H1 (cell line): ENCODE data around the gene PCDHGA1. TPM values are rescaled to one million over a fixed set of nuclear protein-coding genes. Genes with fewer than 3 reads are reported as not detected.

ENCODE experiments used
- CTCF ChIA-PET: fragments of 300-600 bp; sonication (Branson Sonifier 250); formaldehyde crosslinking; loops from one replicate; lab custom pipeline; 2021; ENCODE audit not compliant: partially characterized antibody; lab: Charles Lee
- POLR2A ChIA-PET: fragments of 300-600 bp; sonication (Branson Sonifier 250); formaldehyde crosslinking; loops from one replicate; lab custom pipeline; 2021; ENCODE audit warnings: inconsistent platforms; ENCODE audit not compliant: partially characterized antibody; lab: Charles Lee
- DNase-seq, 2 experiments: peaks; one replicate each; pipeline versions ENCODE4 v3.0.0 to v3.0.0-alpha.2; 2010 to 2022; ENCODE audit warnings: low spot score in 2 of 2, low read depth in 1 of 2, mixed read lengths in 1 of 2
- FAIRE-seq: peaks from 2 replicates; lab custom pipeline; 2011; peaks lifted over from hg19 to GRCh38; lab: Jason Lieb, UNC
- H2AFZ ChIP-seq: 2 replicates; pipeline ENCODE4 v1.8.1; 2012; ENCODE audit warnings: low read length, inconsistent platforms
- H2AK5ac ChIP-seq: 2 replicates; pipeline ENCODE4 v1.6.1; 2013; ENCODE audit warnings: low read depth, low read length
- H2BK120ac ChIP-seq: replicated peaks from 2 replicates; pipeline ENCODE3; 2013; ENCODE audit warnings: low read depth, low read length, inconsistent platforms
- H2BK12ac ChIP-seq: 2 replicates; pipeline ENCODE4 v1.6.1; 2013; ENCODE audit warnings: low read depth, low read length
- H2BK15ac ChIP-seq: 2 replicates; pipeline ENCODE4 v1.6.1; 2013; ENCODE audit warnings: low read length
- H2BK20ac ChIP-seq: 2 replicates; pipeline ENCODE4 v1.6.1; 2013; ENCODE audit warnings: low read length
- H2BK5ac ChIP-seq: 2 replicates; pipeline ENCODE4 v1.6.1; 2013; ENCODE audit warnings: low read depth, low read length
- H3K14ac ChIP-seq: 2 replicates; pipeline ENCODE4 v1.6.1; 2013; ENCODE audit warnings: inconsistent platforms; ENCODE audit not compliant: insufficient read length
- H3K18ac ChIP-seq: 2 replicates; pipeline ENCODE4 v1.6.1; 2013; ENCODE audit warnings: low read length; ENCODE audit errors: extremely low read depth
- H3K23ac ChIP-seq: 2 replicates; pipeline ENCODE4 v1.6.1; 2013; ENCODE audit warnings: inconsistent platforms; ENCODE audit not compliant: insufficient read length
- H3K23me2 ChIP-seq: 2 replicates; pipeline ENCODE4 v1.6.1; 2013; ENCODE audit warnings: low read depth, low read length
- H3K27ac ChIP-seq: 2 replicates; pipeline ENCODE4 v1.6.1; 2011; ENCODE audit warnings: low read depth, low read length, inconsistent platforms
- H3K27me3 ChIP-seq, 4 experiments: replicated peaks in 1 of 4; 1 replicate in 1 of 4; 2 replicates in 3 of 4; pipeline versions ENCODE4 v1.6.1 to v1.8.1; 2011 to 2013; ENCODE audit warnings: low read length in 3 of 4, mild to moderate bottlenecking in 3 of 4, inconsistent platforms in 2 of 4, mixed read lengths in 2 of 4, moderate library complexity in 1 of 4; ENCODE audit not compliant: control insufficient read depth in 3 of 4, insufficient read depth in 3 of 4; ENCODE audit errors: extremely low read depth in 1 of 4
- H3K36me3 ChIP-seq, 4 experiments: 2 replicates each; pipeline versions ENCODE4 v1.6.1 to v1.8.1; 2011 to 2013; ENCODE audit warnings: mild to moderate bottlenecking in 4 of 4, low read length in 3 of 4, moderate library complexity in 2 of 4, control low read depth in 1 of 4, inconsistent platforms in 1 of 4; ENCODE audit not compliant: insufficient read depth in 4 of 4, control insufficient read depth in 2 of 4
- H3K4ac ChIP-seq: replicated peaks from 2 replicates; pipeline ENCODE3; 2013; ENCODE audit warnings: low read length, low read depth, mixed read lengths, inconsistent platforms; ENCODE audit not compliant: insufficient read length
- H3K4me1 ChIP-seq, 4 experiments: replicated peaks in 1 of 4; 1 replicate in 1 of 4; 2 replicates in 3 of 4; pipeline versions ENCODE4 v1.6.1 to v1.8.1; 2011 to 2013; ENCODE audit warnings: low read length in 3 of 4, inconsistent platforms in 2 of 4, mixed read lengths in 1 of 4; ENCODE audit not compliant: insufficient read depth in 4 of 4, control insufficient read depth in 3 of 4
- H3K4me2 ChIP-seq, 2 experiments: 2 replicates each; pipeline versions ENCODE4 v1.6.1 to v1.8.1; 2011 to 2013; ENCODE audit warnings: low read depth in 2 of 2, low read length in 2 of 2, control low read depth in 1 of 2, inconsistent platforms in 1 of 2, mild to moderate bottlenecking in 1 of 2; ENCODE audit not compliant: insufficient read depth in 1 of 2
- H3K4me3 ChIP-seq, 4 experiments: fragments of 200-600, 300-600 bp in 1 of 4; sonication (generic), shearing (Covaris generic), sonication (Bioruptor Twin) in 1 of 4; 2 replicates each; pipeline versions ENCODE4 v1.5.1 to v1.8.1; 2011 to 2016; ENCODE audit warnings: low read length in 4 of 4, low read depth in 3 of 4, control low read depth in 2 of 4, inconsistent platforms in 2 of 4, mild to moderate bottlenecking in 2 of 4, mixed read lengths in 1 of 4, moderate library complexity in 1 of 4; ENCODE audit not compliant: insufficient read depth in 2 of 4; ENCODE audit errors: extremely low read depth in 1 of 4
- H3K56ac ChIP-seq: replicated peaks from 2 replicates; pipeline ENCODE3; 2013; ENCODE audit warnings: low read depth, mild to moderate bottlenecking, mixed read lengths, low read length, inconsistent platforms; ENCODE audit not compliant: insufficient read length
- H3K79me1 ChIP-seq: 2 replicates; pipeline ENCODE4 v1.6.1; 2013; ENCODE audit warnings: low read depth, low read length, control low read depth
- H3K79me2 ChIP-seq, 2 experiments: 2 replicates each; pipeline versions ENCODE4 v1.6.1 to v1.8.1; 2012 to 2013; ENCODE audit warnings: low read length in 2 of 2, mild to moderate bottlenecking in 2 of 2, inconsistent platforms in 1 of 2; ENCODE audit not compliant: insufficient read depth in 2 of 2, control insufficient read depth in 1 of 2
- H3K9ac ChIP-seq, 4 experiments: replicated peaks in 1 of 4; 1 replicate in 1 of 4; 2 replicates in 3 of 4; pipeline versions ENCODE4 v1.6.1 to v1.8.1; 2011 to 2013; ENCODE audit warnings: low read depth in 3 of 4, low read length in 3 of 4, control low read depth in 2 of 4, mild to moderate bottlenecking in 2 of 4, moderate library complexity in 2 of 4, inconsistent platforms in 1 of 4; ENCODE audit errors: extremely low read depth in 1 of 4
- H3K9me3 ChIP-seq, 2 experiments: 2 replicates each; pipeline versions ENCODE4 v1.6.1 to v1.8.1; 2012 to 2013; ENCODE audit warnings: mild to moderate bottlenecking in 2 of 2, moderate library complexity in 2 of 2, control low read depth in 1 of 2, inconsistent platforms in 1 of 2, low read depth in 1 of 2, low read length in 1 of 2, mixed read lengths in 1 of 2; ENCODE audit not compliant: insufficient read depth in 2 of 2
- H4K20me1 ChIP-seq, 2 experiments: replicated peaks in 1 of 2; 2 replicates each; pipeline versions ENCODE3 to v1.8.1; 2011 to 2013; ENCODE audit warnings: inconsistent platforms in 2 of 2, low read length in 2 of 2, mild to moderate bottlenecking in 1 of 2; ENCODE audit not compliant: insufficient read depth in 2 of 2, control insufficient read depth in 1 of 2
- H4K5ac ChIP-seq: 2 replicates; pipeline ENCODE4 v1.6.1; 2013; ENCODE audit warnings: low read length, low read depth, mixed read lengths, inconsistent platforms; ENCODE audit not compliant: insufficient read length
- H4K8ac ChIP-seq: 2 replicates; pipeline ENCODE4 v1.8.0; 2013; ENCODE audit warnings: mild to moderate bottlenecking, moderate library complexity, low read length, inconsistent platforms; ENCODE audit not compliant: insufficient read depth; ENCODE audit errors: extremely low read depth
- H4K91ac ChIP-seq: replicated peaks from 2 replicates; pipeline ENCODE3; 2013; ENCODE audit warnings: low read length, mixed read lengths, inconsistent platforms; ENCODE audit not compliant: insufficient read length
- ASH2L ChIP-seq: fragments of 200-600, 300-600 bp; sonication (generic); IDR thresholded peaks from one replicate; pipeline ENCODE4 v1.7.1; 2017; ENCODE audit warnings: low read length
- BCL11A ChIP-seq, 2 experiments: IDR thresholded peaks; one replicate each; pipeline ENCODE4 v1.6.1; 2011; ENCODE audit warnings: low read depth in 2 of 2, low read length in 2 of 2, mild to moderate bottlenecking in 2 of 2
- BRCA1 ChIP-seq: IDR thresholded peaks from 2 replicates; pipeline ENCODE4 v1.6.1; 2012; ENCODE audit warnings: low read depth, low read length, improper control_type of control experiment
- CBX5 ChIP-seq: fragments of 300-800, 300-1000 bp; sonication (generic); IDR thresholded peaks from 2 replicates; pipeline ENCODE4 v1.7.1; 2016; ENCODE audit warnings: antibody characterized with exemption, low read length, low read depth
- CREB1 ChIP-seq: IDR thresholded peaks from 2 replicates; pipeline ENCODE4 v1.6.1; 2012; ENCODE audit warnings: inconsistent platforms
- POLR2A ChIP-seq, 2 experiments: IDR thresholded peaks; 1 replicate in 1 of 2; 2 replicates in 1 of 2; pipeline ENCODE4 v1.6.1; 2011; ENCODE audit warnings: low read depth in 2 of 2, low read length in 2 of 2, mild to moderate bottlenecking in 2 of 2; ENCODE audit errors: control extremely low read depth in 1 of 2
- SAP30 ChIP-seq: fragments of 300-600 bp; sonication (generic); IDR thresholded peaks from 2 replicates; pipeline ENCODE4 v1.7.1; 2012; ENCODE audit warnings: low read length, moderate library complexity, mild to moderate bottlenecking, inconsistent platforms; ENCODE audit not compliant: insufficient read depth, insufficient replicate concordance
- SP1 ChIP-seq: IDR thresholded peaks from 2 replicates; pipeline ENCODE4 v1.6.1; 2011; ENCODE audit warnings: low read depth, low read length
- SRF ChIP-seq: IDR thresholded peaks from 2 replicates; pipeline ENCODE4 v1.6.1; 2011; ENCODE audit warnings: mild to moderate bottlenecking, low read depth, low read length, moderate library complexity
- TAF7 ChIP-seq: optimal IDR thresholded peaks from 2 replicates; pipeline ENCODE3; 2011; ENCODE audit warnings: low read depth, mild to moderate bottlenecking, inconsistent platforms, low read length, moderate library complexity, borderline replicate concordance
- WGBS, 2 experiments: shearing (Covaris generic) in 1 of 2; methylation state at CpG; one replicate each; pipeline versions ENCODE4 v1.1.6 to v1.1.7; 2013 to 2015; ENCODE audit warnings: low lambda C conversion rate in 2 of 2, mixed read lengths in 2 of 2, inconsistent platforms in 1 of 2, low coverage in 1 of 2, missing lambda C conversion rate in 1 of 2; ENCODE audit not compliant: insufficient replicate concordance in 2 of 2, insufficient coverage in 1 of 2, insufficient read length in 1 of 2; ENCODE audit errors: extremely low coverage in 1 of 2, missing lambda C conversion rate in 1 of 2; 5-methylcytosine and 5-hydroxymethylcytosine counted together
- polyA plus RNA-seq, 7 experiments: library from polyadenylated mRNA; depleted of rRNA in 3 of 7; stranded (reverse) in 5 of 7; unstranded in 2 of 7; fragments of >200 nt in 5 of 7; fragments of 200-250 nt in 2 of 7; gene quantifications; 1 replicate in 5 of 7; 2 replicates in 1 of 7; 4 replicates in 1 of 7; pipeline versions ENCODE4 v1.2.1 to v1.2.3, GENCODE V29; 2011 to 2013; ENCODE audit warnings: missing spikeins in 2 of 7, mixed read lengths in 2 of 7
- total RNA-seq: library from RNA; stranded (reverse); fragmentation: NEBNext Ultra II Directional; extraction: Animal tissue kit (Norgen Biotek cat#: 25700); gene quantifications from 2 replicates; pipeline ENCODE4 v1.2.1, GENCODE V29; 2021

PCDHGA1 gene
- total and polyA plus RNA-seq, 2 of the 8 experiments (the other 6 are each of a cell fraction or from before 2014, with no cell fraction given) = 0.57 to 0.89 TPM

DNA sequence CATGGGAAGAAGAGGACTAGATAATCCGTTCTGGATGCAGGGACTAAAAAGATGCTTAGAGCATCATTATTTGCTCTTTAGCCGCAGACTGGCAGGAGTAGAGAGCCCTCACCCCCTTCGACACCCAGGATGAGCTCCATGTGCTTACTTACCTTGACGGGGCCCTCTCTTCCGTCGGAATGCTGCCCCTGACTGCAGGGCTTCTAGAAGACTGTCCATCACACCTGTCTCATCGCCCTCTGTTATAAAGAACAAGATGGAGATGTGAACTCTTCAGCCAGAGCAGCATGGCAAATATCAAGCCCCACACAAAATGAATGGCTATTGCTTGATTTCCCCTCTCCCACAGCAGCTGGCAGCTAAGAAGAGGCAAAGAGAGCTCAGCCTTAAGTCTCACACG is 193.7 kb downstream of the PCDHGA1 start:
- Histone ChIP-seq H3K27ac (peak overlapping the region; percentile 26), H2AK5ac (peak overlapping the region; percentile 57; the same call in 1 of the 2 replicates), H3K9ac (no peak overlapping the region)
- TF ChIP-seq SP1 (no peak), TAF7 (no peak), SAP30 (no peak), CREB1 (no peak), BCL11A (IDR thresholded peaks at IDR 0.05; ENCODE audit: low read depth in 2 of 2, low read length in 2 of 2) (no peak), BRCA1 (no peak), SRF (no peak), ASH2L (no peak), CBX5 (no peak), POLR2A (IDR thresholded peaks at IDR 0.05; ENCODE audit: control extremely low read depth in 1 of 2, low read depth in 2 of 2, low read length in 2 of 2) (no peak)

More for the DNA sequence above, 193.7 kb downstream of the PCDHGA1 start:
- peaks cover 2 to 15% (median 8%) of the 10 kb centered on the region in 4 experiments; a peak in 6 of 7 replicates for H3K4me1 ChIP-seq
- no peaks in the 10 kb centered on the region for H3K79me1 ChIP-seq
- FAIRE-seq (no peak), DNase-seq (no peak)
- H3K4me3 ChIP-seq = no peak overlapping the region
- H3K18ac ChIP-seq = no peak overlapping the region
- no peak overlapping the region for H2BK20ac ChIP-seq
- no peak overlapping the region for H2BK120ac ChIP-seq
- peaks cover 21 to 48% (median 44%) of the 10 kb centered on the region in 4 experiments for H3K36me3 ChIP-seq
- H4K91ac ChIP-seq = peak overlapping the region; percentile 28
- H3K14ac ChIP-seq = no peak overlapping the region
- H3K27me3 ChIP-seq = no peaks in the 10 kb centered on the region
- H2BK12ac ChIP-seq = 0 out of 2 replicates have a peak overlapping the region, but pooled peaks have one; percentile 41
- CTCF ChIA-PET = interaction anchor here (0.6 to 50.9 kb wide), 49 partner anchors 11 to 467 kb away, joined by 3 to 1236 read pairs (median 5); partner anchors contain the start of genes PCDHB12, PCDHB14, PCDHB15 and PCDHB16
- peak overlapping the region in 1 of 2 experiments; percentile 17; a peak in 1 of 4 replicates for H3K4me2 ChIP-seq
- H2AFZ ChIP-seq = no peak overlapping the region
- H4K8ac ChIP-seq = no peak overlapping the region
- no peaks in the 10 kb centered on the region for H3K23me2 ChIP-seq
- POLR2A ChIA-PET = interaction anchor here (1.0 to 4.8 kb wide), 6 partner anchors 10 to 106 kb away, joined by 3 to 29 read pairs (median 5); partner anchors contain the start of genes PCDHGA11 and PCDHGB7
- no peak overlapping the region for H2BK5ac ChIP-seq
- no peaks in the 10 kb centered on the region for H4K20me1 ChIP-seq
- H2BK15ac ChIP-seq = no peak overlapping the region
- H3K56ac ChIP-seq = no peak overlapping the region
- WGBS, 2 experiments = 96% methylated on average over 8 of the region's 8 CpGs; no CpG with 5 or more reads in 1 of the 2 experiments
- no peak overlapping the region for H3K23ac ChIP-seq
- H3K9me3 ChIP-seq = no peaks in the 10 kb centered on the region
- H4K5ac ChIP-seq = no peak overlapping the region
- H3K79me2 ChIP-seq = no peaks in the 10 kb centered on the region
- no peak overlapping the region for H3K4ac ChIP-seq
